Astrocyte (in vitro differentiated cells and primary cell): ENCODE results near the gene PIK3R3. TPM values are rescaled to one million over a fixed set of nuclear protein-coding genes. Genes with fewer than 3 reads are reported as not detected.

Experiments used
- DNase-seq: peaks from one replicate; pipeline ENCODE4 v3.0.0-alpha.2; 2010; ENCODE audit warnings: low read depth
- FAIRE-seq: peaks from 2 replicates; lab custom pipeline; 2011; peaks lifted over from hg19 to GRCh38; lab: Jason Lieb, UNC
- H2AFZ ChIP-seq: 2 replicates; pipeline ENCODE4 v1.6.0; 2012; ENCODE audit warnings: low read depth, low read length, inconsistent platforms
- H3K27ac ChIP-seq: 2 replicates; pipeline ENCODE4 v1.5.1; 2011; ENCODE audit warnings: low read depth, low read length, inconsistent platforms
- H3K27me3 ChIP-seq: 2 replicates; pipeline ENCODE4 v1.6.0; 2011; ENCODE audit warnings: low read length, inconsistent platforms; ENCODE audit not compliant: insufficient read depth
- H3K36me3 ChIP-seq: 2 replicates; pipeline ENCODE4 v1.5.1; 2011; ENCODE audit warnings: low read length, inconsistent platforms; ENCODE audit not compliant: insufficient read depth
- H3K4me1 ChIP-seq: 2 replicates; pipeline ENCODE4 v1.5.1; 2011; ENCODE audit warnings: low read length, inconsistent platforms; ENCODE audit not compliant: insufficient read depth
- H3K4me2 ChIP-seq: 2 replicates; pipeline ENCODE4 v1.6.0; 2012; ENCODE audit warnings: low read length, inconsistent platforms
- H3K4me3 ChIP-seq: 2 replicates; pipeline ENCODE4 v1.5.1; 2011; ENCODE audit warnings: low read depth, mild to moderate bottlenecking, low read length, inconsistent platforms; ENCODE audit not compliant: insufficient read depth
- H3K79me2 ChIP-seq: 2 replicates; pipeline ENCODE4 v1.6.0; 2012; ENCODE audit warnings: mild to moderate bottlenecking, low read length, inconsistent platforms; ENCODE audit not compliant: insufficient read depth
- H3K9ac ChIP-seq: 2 replicates; pipeline ENCODE4 v1.6.0; 2012; ENCODE audit warnings: mild to moderate bottlenecking, low read length, inconsistent platforms
- H3K9me3 ChIP-seq: 2 replicates; pipeline ENCODE4 v1.5.1; 2012; ENCODE audit warnings: low read depth, mild to moderate bottlenecking, low read length, inconsistent platforms; ENCODE audit not compliant: insufficient read depth
- H4K20me1 ChIP-seq: 2 replicates; pipeline ENCODE4 v1.6.0; 2012; ENCODE audit warnings: low read length, inconsistent platforms; ENCODE audit not compliant: insufficient read depth
- H3K27ac Mint-ChIP-seq: one replicate; pipeline ENCODE4 v1.8.0; 2021; ENCODE audit warnings: mild to moderate bottlenecking, mixed read lengths; ENCODE audit not compliant: unreplicated experiment
- H3K27me3 Mint-ChIP-seq: one replicate; pipeline ENCODE4 v1.8.0; 2021; ENCODE audit warnings: low read depth, mixed read lengths; ENCODE audit not compliant: unreplicated experiment
- H3K36me3 Mint-ChIP-seq: one replicate; pipeline ENCODE4 v1.8.0; 2021; ENCODE audit warnings: low read depth, mixed read lengths; ENCODE audit not compliant: unreplicated experiment
- H3K4me1 Mint-ChIP-seq: one replicate; pipeline ENCODE4 v1.8.0; 2021; ENCODE audit warnings: low read depth, mixed read lengths; ENCODE audit not compliant: unreplicated experiment
- H3K4me3 Mint-ChIP-seq: one replicate; pipeline ENCODE4 v1.8.0; 2021; ENCODE audit warnings: mild to moderate bottlenecking, moderate library complexity, mixed read lengths; ENCODE audit not compliant: unreplicated experiment
- H3K9me3 Mint-ChIP-seq: one replicate; pipeline ENCODE4 v1.8.0; 2021; ENCODE audit warnings: mild to moderate bottlenecking, mixed read lengths; ENCODE audit not compliant: unreplicated experiment
- CTCF ChIP-seq: IDR thresholded peaks from 2 replicates; pipeline ENCODE4 v1.5.1; 2011; ENCODE audit warnings: low read depth, mild to moderate bottlenecking, inconsistent platforms, low read length, moderate library complexity; ENCODE audit not compliant: insufficient read depth
- EZH2 ChIP-seq: IDR thresholded peaks from 2 replicates; pipeline ENCODE4 v1.6.1; 2012; ENCODE audit warnings: mild to moderate bottlenecking, low read length, inconsistent platforms; ENCODE audit not compliant: insufficient read depth
- total RNA-seq: library from RNA; stranded (reverse); gene quantifications from 2 replicates; pipeline ENCODE4 v1.2.1, GENCODE V29; 2021

PIK3R3 gene
- total RNA-seq, 1 donor from 2014 or later = 68.4 TPM

GRCh38 chr1:46019348-46019747 is 113.1 kb downstream of the PIK3R3 start:
- no peak for DNase-seq
- Mint-ChIP-seq H3K4me3 (no peak overlapping the region), H3K36me3 (peaks cover 16% of the 10 kb centered on the region), H3K27ac (no peak overlapping the region), H3K9me3 (peaks cover 3% of the 10 kb centered on the region), H3K27me3 (no peaks in the 10 kb centered on the region), H3K4me1 (no peaks in the 10 kb centered on the region)
- Histone ChIP-seq H3K9ac (no peak overlapping the region), H4K20me1 (no peaks in the 10 kb centered on the region), H2AFZ (no peak overlapping the region), H3K27me3 (no peaks in the 10 kb centered on the region), H3K4me3 (no peak overlapping the region), H3K36me3 (peaks cover 16% of the 10 kb centered on the region), H3K79me2 (no peaks in the 10 kb centered on the region), H3K4me1 (no peaks in the 10 kb centered on the region), H3K4me2 (no peak overlapping the region), H3K9me3 (no peaks in the 10 kb centered on the region), H3K27ac (no peak overlapping the region)
- no peak for FAIRE-seq
- no peak for TF ChIP-seq EZH2
- no peak for TF ChIP-seq CTCF

GRCh38 chr1:46017876-46018503 is 114.4 kb downstream of the PIK3R3 start:
- Histone ChIP-seq H3K79me2 (no peaks in the 10 kb centered on the region), H3K4me2 (no peak overlapping the region), H3K4me3 (no peak overlapping the region), H2AFZ (no peak overlapping the region), H3K27me3 (no peaks in the 10 kb centered on the region), H3K36me3 (peaks cover 11% of the 10 kb centered on the region), H3K27ac (no peak overlapping the region), H3K9me3 (no peaks in the 10 kb centered on the region), H4K20me1 (no peaks in the 10 kb centered on the region), H3K9ac (no peak overlapping the region), H3K4me1 (no peaks in the 10 kb centered on the region)
- H3K4me3 Mint-ChIP-seq = no peak overlapping the region
- TF ChIP-seq EZH2 (no peak), CTCF (no peak)
- no peaks in the 10 kb centered on the region for H3K27me3 Mint-ChIP-seq
- H3K4me1 Mint-ChIP-seq = no peaks in the 10 kb centered on the region
- FAIRE-seq (no peak), DNase-seq (no peak)
- H3K9me3 Mint-ChIP-seq = peaks cover 3% of the 10 kb centered on the region
- H3K27ac Mint-ChIP-seq = no peak overlapping the region
- H3K36me3 Mint-ChIP-seq = peaks cover 8% of the 10 kb centered on the region

- H3K4me1 ChIP-seq = no peaks in the 10 kb centered on the region
- H3K4me2 ChIP-seq = no peak overlapping the region
- no peaks in the 10 kb centered on the region for H3K9me3 ChIP-seq
- no peaks in the 10 kb centered on the region for H3K27me3 ChIP-seq
- H3K4me3 ChIP-seq = no peak overlapping the region
- no peaks in the 10 kb centered on the region for H4K20me1 ChIP-seq
- H3K36me3 ChIP-seq = peaks cover 8% of the 10 kb centered on the region
- H3K79me2 ChIP-seq = no peaks in the 10 kb centered on the region
- no peak overlapping the region for H3K27ac ChIP-seq
- no peak for FAIRE-seq
- H3K9ac ChIP-seq = no peak overlapping the region
- no peak for TF ChIP-seq CTCF
- no peak for TF ChIP-seq EZH2
- no peak for DNase-seq
- H3K4me3 Mint-ChIP-seq = no peak overlapping the region
- no peaks in the 10 kb centered on the region for H3K27me3 Mint-ChIP-seq
- H3K4me1 Mint-ChIP-seq = no peaks in the 10 kb centered on the region
- peaks cover 15% of the 10 kb centered on the region for H3K36me3 Mint-ChIP-seq
- peaks cover 3% of the 10 kb centered on the region for H3K9me3 Mint-ChIP-seq
- H3K27ac Mint-ChIP-seq = no peak overlapping the region
- H2AFZ ChIP-seq = no peak overlapping the region
Measured at GRCh38 chr1:46013581-46013980, 118.8 kb downstream of the PIK3R3 start.
